GM12878 (cell line): Measurements from ENCODE around the gene PSMB1. TPM values are rescaled to one million over a fixed set of nuclear protein-coding genes. Genes with fewer than 3 reads are reported as not detected.
A peak's percentile ranks its signal among the peaks of the same experiment; 100 is the strongest.

Experiments
- ATAC-seq: fragments of 200-7000 bp; cut with Tn5 transposase; 3 replicates; pipeline ENCODE4 v1.9.1; 2020; ENCODE audit warnings: mild to moderate bottlenecking, moderate library complexity
- BruUV-seq: library from RNA; stranded (reverse); fragments of 400-500 nt; replicated peaks from 2 replicates; lab custom pipeline; 2021; lab: Mats Ljungman, UMichigan
- CTCF ChIA-PET: fragments of 300-600 bp; sonication (Branson Sonifier 250); formaldehyde crosslinking; extraction: SDS; loops from one replicate; lab custom pipeline; 2021; ENCODE audit warnings: inconsistent platforms; lab: Yijun Ruan, JAX
- POLR2A ChIA-PET: fragments of 350-600 bp; formaldehyde crosslinking; extraction: SDS; loops from one replicate; lab custom pipeline; 2021; ENCODE audit warnings: inconsistent platforms; lab: Charles Lee
- RAD21 ChIA-PET: fragments of 300-600 bp; sonication (Branson Sonifier 250); formaldehyde crosslinking; loops from one replicate; lab custom pipeline; 2023; ENCODE audit warnings: antibody characterized with exemption; ENCODE audit not compliant: unreplicated experiment; lab: Charles Lee
- SMC1A ChIA-PET: fragments of 300-600 bp; sonication (Branson Sonifier 250); formaldehyde crosslinking; loops from one replicate; lab custom pipeline; 2023; ENCODE audit not compliant: unreplicated experiment, uncharacterized antibody; lab: Charles Lee
- DNase-seq: peaks from one replicate; pipeline ENCODE4 v3.0.0-alpha.2; 2011; ENCODE audit warnings: low read depth, low spot score
- FAIRE-seq: peaks from 3 replicates; lab custom pipeline; 2011; peaks lifted over from hg19 to GRCh38; lab: Jason Lieb, UNC
- H2AFZ ChIP-seq: 2 replicates; pipeline ENCODE4 v1.6.0; 2011; ENCODE audit warnings: low read depth, low read length, control low read depth; ENCODE audit not compliant: control insufficient read depth
- H3K27ac ChIP-seq: 2 replicates; pipeline ENCODE4 v1.5.1; 2011; ENCODE audit warnings: control low read depth; ENCODE audit not compliant: control insufficient read depth, insufficient read depth
- H3K27me3 ChIP-seq, 2 experiments: replicated peaks in 1 of 2; 2 replicates each; pipeline versions ENCODE4 v1.6.0 to v1.6.1; 2011; ENCODE audit warnings: low read length in 1 of 2; ENCODE audit not compliant: control insufficient read depth in 2 of 2, insufficient read depth in 2 of 2
- H3K36me3 ChIP-seq, 2 experiments: 2 replicates each; pipeline ENCODE4 v1.5.1; 2011; ENCODE audit warnings: low read length in 1 of 2; ENCODE audit not compliant: control insufficient read depth in 2 of 2, insufficient read depth in 2 of 2
- H3K4me1 ChIP-seq: 2 replicates; pipeline ENCODE4 v1.6.1; 2011; ENCODE audit warnings: mild to moderate bottlenecking, low read length, moderate library complexity, mixed read lengths; ENCODE audit not compliant: control insufficient read depth, insufficient read depth
- H3K4me2 ChIP-seq: 2 replicates; pipeline ENCODE4 v1.6.0; 2011; ENCODE audit warnings: control low read depth; ENCODE audit not compliant: control insufficient read depth, insufficient read depth
- H3K4me3 ChIP-seq: fragments of 200-600 bp; sonication (generic); 2 replicates; pipeline ENCODE4 v1.5.1; 2016
- H3K79me2 ChIP-seq: 2 replicates; pipeline ENCODE4 v1.6.0; 2011; ENCODE audit warnings: low read length; ENCODE audit not compliant: control insufficient read depth, insufficient read depth
- H3K9ac ChIP-seq: 2 replicates; pipeline ENCODE4 v1.8.0; 2011; ENCODE audit warnings: low read length, control low read depth, mixed read lengths; ENCODE audit not compliant: control insufficient read depth, insufficient read depth
- H3K9me3 ChIP-seq: replicated peaks from 3 replicates; pipeline ENCODE4 v1.5.1; 2011; ENCODE audit warnings: mild to moderate bottlenecking, low read length; ENCODE audit not compliant: control insufficient read depth, insufficient read depth
- H4K20me1 ChIP-seq: 2 replicates; pipeline ENCODE4 v1.6.0; 2011; ENCODE audit not compliant: control insufficient read depth, insufficient read depth
- MYC ChIP-seq: IDR thresholded peaks from 2 replicates; pipeline ENCODE4 v1.6.1; 2011; ENCODE audit warnings: mild to moderate bottlenecking, low read length, moderate library complexity, inconsistent platforms; ENCODE audit not compliant: insufficient read depth, insufficient replicate concordance, insufficient read length, severe bottlenecking
- RAD51 ChIP-seq: fragments of 450-650 bp; IDR thresholded peaks from 2 replicates; pipeline ENCODE4 v1.6.1; 2016; ENCODE audit warnings: moderate library complexity, mild to moderate bottlenecking, inconsistent platforms
- SP1 ChIP-seq: IDR thresholded peaks from one replicate; pipeline ENCODE4 v1.6.1; 2011; ENCODE audit warnings: low read depth, low read length
- ZSCAN29 ChIP-seq: fragments of 450-650 bp; IDR thresholded peaks from 2 replicates; pipeline ENCODE4 v1.6.1; 2017; ENCODE audit warnings: mild to moderate bottlenecking, moderate library complexity
- WGBS: methylation state at CpG from one replicate; pipeline ENCODE4 v1.1.6; 2016; ENCODE audit warnings: low lambda C conversion rate; ENCODE audit not compliant: insufficient replicate concordance, insufficient coverage; ENCODE audit errors: missing lambda C conversion rate; 5-methylcytosine and 5-hydroxymethylcytosine counted together
- in situ Hi-C: fragments of 300-500 bp; cut with MboI; formaldehyde crosslinking; loops from 9 replicates; pipeline ENCODE4 v1.14.3; 2018; ENCODE audit warnings: mixed read lengths
- intact Hi-C: fragments of 100-400 bp; cut with micrococcal nuclease; formaldehyde crosslinking; loops from one replicate; pipeline ENCODE4 v1.14.2; 2022; ENCODE audit not compliant: unreplicated experiment
- polyA plus RNA-seq, 11 experiments: library from polyadenylated mRNA; depleted of rRNA in 4 of 11; unstranded in 6 of 11; stranded (reverse) in 5 of 11; fragments of >200 nt; fragmentation: Nextera tagmentation in 4 of 11; fragmentation: Illumina TruSeq in 1 of 11; extraction: Ambion mirVana in 4 of 11; extraction: Trizol in 1 of 11; gene quantifications; 1 replicate in 1 of 11; 2 replicates in 10 of 11; pipeline versions ENCODE4 v1.2.1 to v1.2.3, GENCODE V29; 2011 to 2016; ENCODE audit warnings: inconsistent platforms in 2 of 11, missing spikeins in 2 of 11, low read depth in 1 of 11
- total RNA-seq, 4 experiments: library from RNA; depleted of rRNA in 3 of 4; stranded (reverse); fragments of >200 nt in 3 of 4; fragmentation: Illumina TruSeq in 1 of 4; extraction: Trizol in 1 of 4; gene quantifications; 2 replicates each; pipeline versions ENCODE4 v1.2.1 to v1.2.3, GENCODE V29; 2013 to 2021
- TF ChIP-seq, protein P1 (sequence below): fragments of 450-650 bp; IDR thresholded peaks from 2 replicates; pipeline ENCODE4 v1.6.1; 2017; ENCODE audit warnings: low read depth, mild to moderate bottlenecking, moderate library complexity

PSMB1 gene
- total and polyA plus RNA-seq, 10 of the 15 experiments (the other 5 are each of a cell fraction or from before 2014, with no cell fraction given) = 208 to 1,317 (median 508) TPM

GRCh38 chr6:170523256-170524171 lies 29.6 kb downstream of the PSMB1 start:
- Histone ChIP-seq H3K4me3 (no peak overlapping the region), H3K36me3 (no peaks in the 10 kb centered on the region), H4K20me1 (no peaks in the 10 kb centered on the region), H3K79me2 (no peaks in the 10 kb centered on the region), H3K27me3 (no peaks in the 10 kb centered on the region), H2AFZ (no peak overlapping the region), H3K4me2 (no peak overlapping the region), H3K4me1 (no peaks in the 10 kb centered on the region)
- intact Hi-C loops = no loop called here
- no peak for DNase-seq
- in situ Hi-C loops = no loop called here
- ChIA-PET CTCF (interaction anchor here (1.2 to 3.3 kb wide), 3 partner anchors 185 to 734 kb away, joined by 3 to 12 read pairs (median 5); no protein-coding TSS in a partner anchor), POLR2A (no interaction called here), RAD21 (interaction anchor here (0.9 kb wide), 1 partner anchor 774 kb away, joined by 3 read pairs; no protein-coding TSS in a partner anchor)
- no TSS peak for BruUV-seq
- FAIRE-seq = no peak
- no peak for ATAC-seq
- TF ChIP-seq MYC (no peak), SP1 (no peak), RAD51 (peak; percentile 71; the same call in 1 of the 2 replicates), ZSCAN29 (no peak)
- TF ChIP-seq, protein P1, sequence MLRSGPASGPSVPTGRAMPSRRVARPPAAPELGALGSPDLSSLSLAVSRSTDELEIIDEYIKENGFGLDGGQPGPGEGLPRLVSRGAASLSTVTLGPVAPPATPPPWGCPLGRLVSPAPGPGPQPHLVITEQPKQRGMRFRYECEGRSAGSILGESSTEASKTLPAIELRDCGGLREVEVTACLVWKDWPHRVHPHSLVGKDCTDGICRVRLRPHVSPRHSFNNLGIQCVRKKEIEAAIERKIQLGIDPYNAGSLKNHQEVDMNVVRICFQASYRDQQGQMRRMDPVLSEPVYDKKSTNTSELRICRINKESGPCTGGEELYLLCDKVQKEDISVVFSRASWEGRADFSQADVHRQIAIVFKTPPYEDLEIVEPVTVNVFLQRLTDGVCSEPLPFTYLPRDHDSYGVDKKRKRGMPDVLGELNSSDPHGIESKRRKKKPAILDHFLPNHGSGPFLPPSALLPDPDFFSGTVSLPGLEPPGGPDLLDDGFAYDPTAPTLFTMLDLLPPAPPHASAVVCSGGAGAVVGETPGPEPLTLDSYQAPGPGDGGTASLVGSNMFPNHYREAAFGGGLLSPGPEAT = no peak
- TF ChIP-seq, all 136 proteins: peak for 1
- SMC1A ChIA-PET = no interaction called here
- Histone ChIP-seq H3K27ac (no peak overlapping the region), H3K9me3 (no peaks in the 10 kb centered on the region), H3K9ac (no peak overlapping the region)
- 47% methylated on average over 9 of the region's 9 CpGs for WGBS
